HFF-Myc (cell line): ENCODE data around the gene NME4.
"Not testable (repeated sequence)": the region's sequence is repeated elsewhere in the genome, so short reads cannot be mapped to it uniquely, and the experiment has no call there.

Source experiments
- DNase-seq: peaks from one replicate; pipeline ENCODE4 v3.0.0-alpha.2; 2011; ENCODE audit warnings: low read depth; ENCODE audit errors: extremely low read depth
- H3K4me3 ChIP-seq: replicated peaks from 2 replicates; pipeline ENCODE4 v1.5.1; 2011; ENCODE audit warnings: low read depth, mild to moderate bottlenecking, control low read depth, low read length
- CTCF ChIP-seq: IDR thresholded peaks from 2 replicates; pipeline ENCODE4 v1.5.1; 2012; ENCODE audit warnings: mild to moderate bottlenecking, low read depth, low read length, control low read depth; ENCODE audit errors: missing control alignments

The NME4 gene

GRCh38 chr16:360698-361336 is 36.2 kb upstream of the NME4 start:
- no peak for TF ChIP-seq CTCF
- no peak for DNase-seq
- no peak overlapping the region for H3K4me3 ChIP-seq

GRCh38 chr16:361341-361871 is 35.6 kb upstream of the NME4 start:
- no peak overlapping the region for H3K4me3 ChIP-seq
- no peak for DNase-seq
- no peak for TF ChIP-seq CTCF

GRCh38 chr16:361872-362701 is 34.9 kb upstream of the NME4 start:
- peak; percentile 37 for DNase-seq
- no peak overlapping the region for H3K4me3 ChIP-seq
- TF ChIP-seq CTCF: peak; percentile 85

- not testable (repeated sequence) for H3K4me3 ChIP-seq, DNase-seq
Measured at GRCh38 chr16:362702-362999, 34.3 kb upstream of the NME4 start.

GRCh38 chr16:363110-363765 is 33.8 kb upstream of the NME4 start:
- no peak for DNase-seq
- TF ChIP-seq CTCF: no peak
- no peak overlapping the region for H3K4me3 ChIP-seq

- DNase-seq: no peak
- H3K4me3 ChIP-seq: no peak overlapping the region
- no peak for TF ChIP-seq CTCF
Measured at GRCh38 chr16:363766-364490, 33.1 kb upstream of the NME4 start.
